Ishikawa (cell line): ENCODE data around the gene SFT2D2.

Experiments used
- CEBPB ChIP-seq: IDR thresholded peaks from 2 replicates; pipeline ENCODE4 v1.6.1; 2012
- CREB1 ChIP-seq: IDR thresholded peaks from 2 replicates; pipeline ENCODE4 v1.6.1; 2012; ENCODE audit warnings: low read depth
- EP300 ChIP-seq: IDR thresholded peaks from 2 replicates; pipeline ENCODE4 v1.6.1; 2012; ENCODE audit warnings: borderline replicate concordance
- FOXM1 ChIP-seq: IDR thresholded peaks from 2 replicates; pipeline ENCODE4 v1.6.1; 2012; ENCODE audit warnings: low read depth, borderline replicate concordance
- NFIC ChIP-seq: IDR thresholded peaks from 2 replicates; pipeline ENCODE4 v1.6.1; 2012
- RAD21 ChIP-seq: IDR thresholded peaks from 2 replicates; pipeline ENCODE4 v1.6.1; 2012; ENCODE audit warnings: low read depth
- TAF1 ChIP-seq: IDR thresholded peaks from 2 replicates; pipeline ENCODE4 v1.6.1; 2012; ENCODE audit warnings: low read depth, mild to moderate bottlenecking
- TEAD4 ChIP-seq: IDR thresholded peaks from 2 replicates; pipeline ENCODE4 v1.6.1; 2012
- YY1 ChIP-seq: IDR thresholded peaks from 2 replicates; pipeline ENCODE4 v1.6.1; 2012; ENCODE audit warnings: low read depth
- ZBTB7A ChIP-seq: IDR thresholded peaks from 2 replicates; pipeline ENCODE4 v1.6.1; 2012; ENCODE audit warnings: low read depth
- TF ChIP-seq, protein P1 (sequence below): IDR thresholded peaks from 2 replicates; pipeline ENCODE4 v1.6.1; 2012; ENCODE audit warnings: low read depth, mild to moderate bottlenecking
- TF ChIP-seq, protein P2 (sequence below): IDR thresholded peaks from 2 replicates; pipeline ENCODE4 v1.6.1; 2012

DNA sequence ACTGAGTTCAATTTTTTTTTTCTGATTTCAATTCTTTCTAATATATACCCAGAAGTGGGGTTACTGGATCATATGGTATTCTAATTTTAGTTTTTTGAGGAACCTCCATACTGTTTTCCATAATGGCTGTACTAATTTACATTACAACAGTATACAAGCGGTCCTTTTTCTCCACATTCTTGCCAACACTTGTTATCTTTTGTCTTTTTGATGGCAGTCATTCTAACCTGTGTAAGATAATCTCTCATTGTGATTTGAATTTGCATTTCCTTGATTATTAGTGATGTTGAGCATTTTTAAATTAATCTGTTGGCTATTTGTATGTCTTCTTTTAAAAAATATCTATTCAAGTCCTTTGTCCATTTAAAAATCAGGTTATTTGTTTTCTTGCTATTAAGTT, 33.8 kb downstream of the SFT2D2 start:
- TF ChIP-seq NFIC (no peak), EP300 (no peak), RAD21 (no peak), CEBPB (no peak), TEAD4 (no peak), TAF1 (no peak), ZBTB7A (no peak), CREB1 (no peak), YY1 (no peak), FOXM1 (no peak)
- TF ChIP-seq, protein P1, sequence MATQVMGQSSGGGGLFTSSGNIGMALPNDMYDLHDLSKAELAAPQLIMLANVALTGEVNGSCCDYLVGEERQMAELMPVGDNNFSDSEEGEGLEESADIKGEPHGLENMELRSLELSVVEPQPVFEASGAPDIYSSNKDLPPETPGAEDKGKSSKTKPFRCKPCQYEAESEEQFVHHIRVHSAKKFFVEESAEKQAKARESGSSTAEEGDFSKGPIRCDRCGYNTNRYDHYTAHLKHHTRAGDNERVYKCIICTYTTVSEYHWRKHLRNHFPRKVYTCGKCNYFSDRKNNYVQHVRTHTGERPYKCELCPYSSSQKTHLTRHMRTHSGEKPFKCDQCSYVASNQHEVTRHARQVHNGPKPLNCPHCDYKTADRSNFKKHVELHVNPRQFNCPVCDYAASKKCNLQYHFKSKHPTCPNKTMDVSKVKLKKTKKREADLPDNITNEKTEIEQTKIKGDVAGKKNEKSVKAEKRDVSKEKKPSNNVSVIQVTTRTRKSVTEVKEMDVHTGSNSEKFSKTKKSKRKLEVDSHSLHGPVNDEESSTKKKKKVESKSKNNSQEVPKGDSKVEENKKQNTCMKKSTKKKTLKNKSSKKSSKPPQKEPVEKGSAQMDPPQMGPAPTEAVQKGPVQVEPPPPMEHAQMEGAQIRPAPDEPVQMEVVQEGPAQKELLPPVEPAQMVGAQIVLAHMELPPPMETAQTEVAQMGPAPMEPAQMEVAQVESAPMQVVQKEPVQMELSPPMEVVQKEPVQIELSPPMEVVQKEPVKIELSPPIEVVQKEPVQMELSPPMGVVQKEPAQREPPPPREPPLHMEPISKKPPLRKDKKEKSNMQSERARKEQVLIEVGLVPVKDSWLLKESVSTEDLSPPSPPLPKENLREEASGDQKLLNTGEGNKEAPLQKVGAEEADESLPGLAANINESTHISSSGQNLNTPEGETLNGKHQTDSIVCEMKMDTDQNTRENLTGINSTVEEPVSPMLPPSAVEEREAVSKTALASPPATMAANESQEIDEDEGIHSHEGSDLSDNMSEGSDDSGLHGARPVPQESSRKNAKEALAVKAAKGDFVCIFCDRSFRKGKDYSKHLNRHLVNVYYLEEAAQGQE: no peak
- TF ChIP-seq, protein P2, sequence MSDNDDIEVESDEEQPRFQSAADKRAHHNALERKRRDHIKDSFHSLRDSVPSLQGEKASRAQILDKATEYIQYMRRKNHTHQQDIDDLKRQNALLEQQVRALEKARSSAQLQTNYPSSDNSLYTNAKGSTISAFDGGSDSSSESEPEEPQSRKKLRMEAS: no peak
